GM12892 (cell line): ENCODE results near the gene SAP30L.

Source experiments
- DNase-seq: peaks from one replicate; pipeline ENCODE4 v3.0.0; 2011; ENCODE audit not compliant: insufficient read length
- FAIRE-seq: peaks from 2 replicates; lab custom pipeline; 2011; peaks lifted over from hg19 to GRCh38; lab: Jason Lieb, UNC
- POLR2A ChIP-seq: IDR thresholded peaks from 2 replicates; pipeline ENCODE4 v1.6.1; 2011; ENCODE audit warnings: low read depth, low read length, control low read depth
- POLR2AphosphoS5 ChIP-seq: IDR thresholded peaks from 2 replicates; pipeline ENCODE4 v1.6.1; 2011; ENCODE audit warnings: low read depth, low read length, control low read depth
- TAF1 ChIP-seq: IDR thresholded peaks from 2 replicates; pipeline ENCODE4 v1.6.1; 2011; ENCODE audit warnings: low read depth, mild to moderate bottlenecking, control low read depth, low read length, borderline replicate concordance

The SAP30L gene

GRCh38 chr5:154508114-154508513 lies 62.3 kb downstream of the SAP30L start:
- no peak for TF ChIP-seq TAF1
- no peak for TF ChIP-seq POLR2A
- no peak for TF ChIP-seq POLR2AphosphoS5
- FAIRE-seq, result no peak
- no peak for DNase-seq

- FAIRE-seq (no peak), DNase-seq (no peak)
- TF ChIP-seq POLR2AphosphoS5, result no peak
- TF ChIP-seq POLR2A, result no peak
- no peak for TF ChIP-seq TAF1
These were observed 64.2 kb downstream of the SAP30L start for GRCh38 chr5:154509784-154510555.
